GM21619 (cell line): ENCODE measurements around the gene LMNA.
A peak's percentile ranks its signal among the peaks of the same experiment; 100 is the strongest.
"Not testable (repeated sequence)": the region's sequence is repeated elsewhere in the genome, so short reads cannot be mapped to it uniquely, and the experiment has no call there.

Source experiments
- ATAC-seq: cut with Tn5 transposase; IDR thresholded peaks from one replicate; pipeline ENCODE4 v1.9.1; 2021; ENCODE audit not compliant: unreplicated experiment

LMNA gene

GRCh38 chr1:156114101-156114918 lies at the start of gene LMNA:
Gene LMNA, plus strand, starts transcription at chr1:156114711. Its CDS starts 208 bp downstream, at chr1:156114919.
- ATAC-seq: peak; percentile 70

GRCh38 chr1:156065212-156065611 lies 49.3 kb upstream of the LMNA start:
- no peak for ATAC-seq

- ATAC-seq: no peak
These were observed 48.6 kb upstream of the LMNA start for GRCh38 chr1:156065871-156066270.

- ATAC-seq: no peak
These were observed 47.2 kb upstream of the LMNA start for GRCh38 chr1:156067262-156067661.

GRCh38 chr1:156069490-156070455 lies 44.7 kb upstream of the LMNA start:
- no peak for ATAC-seq

- no peak for ATAC-seq
These were observed 44.0 kb upstream of the LMNA start for GRCh38 chr1:156070548-156070947.

GRCh38 chr1:156071332-156071816 lies 43.1 kb upstream of the LMNA start:
- not testable (repeated sequence) for ATAC-seq

GRCh38 chr1:156072251-156072650 lies 42.3 kb upstream of the LMNA start:
- ATAC-seq: no peak

GRCh38 chr1:156073110-156073687 lies 41.3 kb upstream of the LMNA start:
- no peak for ATAC-seq

- no peak for ATAC-seq
These were observed 40.8 kb upstream of the LMNA start for GRCh38 chr1:156073740-156074139.

- ATAC-seq: no peak
These were observed 39.9 kb upstream of the LMNA start for GRCh38 chr1:156074661-156075060.

GRCh38 chr1:156075162-156075561 lies 39.3 kb upstream of the LMNA start:
- ATAC-seq: no peak

- no peak for ATAC-seq
These were observed 38.7 kb upstream of the LMNA start for GRCh38 chr1:156075775-156076204.

- peak; percentile 59 for ATAC-seq
These were observed 37.7 kb upstream of the LMNA start for GRCh38 chr1:156076609-156077429.

- ATAC-seq: no peak
These were observed 37.1 kb upstream of the LMNA start for GRCh38 chr1:156077430-156077760.

GRCh38 chr1:156078728-156079127 lies 35.8 kb upstream of the LMNA start:
- no peak for ATAC-seq

GRCh38 chr1:156079762-156080161 lies 34.7 kb upstream of the LMNA start:
- ATAC-seq: no peak

GRCh38 chr1:156080241-156080862 lies 34.2 kb upstream of the LMNA start:
- no peak for ATAC-seq

GRCh38 chr1:156080863-156081179 lies 33.7 kb upstream of the LMNA start:
- no peak for ATAC-seq
